Glutamatergic neuron (in vitro differentiated cells): Measurements from ENCODE around the gene NFKBIA. TPM values are rescaled to one million over a fixed set of nuclear protein-coding genes. Genes with fewer than 3 reads are reported as not detected.

Experiments
- DNase-seq: peaks from one replicate; pipeline ENCODE4 v3.0.0; 2022
- H3K27ac Mint-ChIP-seq: one replicate; pipeline ENCODE4 v1.8.0; 2020; ENCODE audit warnings: mild to moderate bottlenecking, mixed read lengths, inconsistent platforms; ENCODE audit not compliant: unreplicated experiment
- H3K27me3 Mint-ChIP-seq: one replicate; pipeline ENCODE4 v1.8.0; 2020; ENCODE audit warnings: mild to moderate bottlenecking, moderate library complexity, mixed read lengths, inconsistent platforms; ENCODE audit not compliant: unreplicated experiment
- H3K36me3 Mint-ChIP-seq: one replicate; pipeline ENCODE4 v1.8.0; 2020; ENCODE audit warnings: mild to moderate bottlenecking, mixed read lengths, inconsistent platforms; ENCODE audit not compliant: unreplicated experiment
- H3K4me1 Mint-ChIP-seq: one replicate; pipeline ENCODE4 v1.8.0; 2020; ENCODE audit warnings: mild to moderate bottlenecking, low read depth, mixed read lengths, inconsistent platforms; ENCODE audit not compliant: unreplicated experiment
- H3K4me3 Mint-ChIP-seq: one replicate; pipeline ENCODE4 v1.8.0; 2020; ENCODE audit warnings: mild to moderate bottlenecking, mixed read lengths, inconsistent platforms; ENCODE audit not compliant: unreplicated experiment
- H3K9me3 Mint-ChIP-seq: one replicate; pipeline ENCODE4 v1.8.0; 2020; ENCODE audit warnings: mild to moderate bottlenecking, moderate library complexity, mixed read lengths, inconsistent platforms; ENCODE audit not compliant: unreplicated experiment
- CTCF ChIP-seq: fragments of 200-600 bp; sonication (generic); IDR thresholded peaks from one replicate; pipeline ENCODE4 v1.5.0; 2021; ENCODE audit not compliant: partially characterized antibody, unreplicated experiment
- total RNA-seq: library from RNA; stranded (reverse); fragmentation: NEBNext Ultra II Directional; extraction: Animal tissue kit (Norgen Biotek cat#: 25700); gene quantifications from one replicate; pipeline ENCODE4 v1.2.1, GENCODE V29; 2021; ENCODE audit not compliant: unreplicated experiment

The NFKBIA gene
- total RNA-seq, 1 donor from 2014 or later: 20.1 TPM

- no peaks in the 10 kb centered on the region for H3K36me3 Mint-ChIP-seq
- peaks cover 1% of the 10 kb centered on the region for H3K9me3 Mint-ChIP-seq
- H3K27me3 Mint-ChIP-seq: peaks cover 4% of the 10 kb centered on the region
- no peak for TF ChIP-seq CTCF
- no peak overlapping the region for H3K4me3 Mint-ChIP-seq
- H3K27ac Mint-ChIP-seq: no peak overlapping the region
- DNase-seq: no peak
- H3K4me1 Mint-ChIP-seq: no peaks in the 10 kb centered on the region
Measured at GRCh38 chr14:35353409-35354172, 51.0 kb downstream of the NFKBIA start.

- no peak overlapping the region for H3K4me3 Mint-ChIP-seq
- peaks cover 4% of the 10 kb centered on the region for H3K27me3 Mint-ChIP-seq
- DNase-seq: no peak
- no peak for TF ChIP-seq CTCF
- no peak overlapping the region for H3K27ac Mint-ChIP-seq
- no peaks in the 10 kb centered on the region for H3K36me3 Mint-ChIP-seq
- H3K9me3 Mint-ChIP-seq: peaks cover 1% of the 10 kb centered on the region
- H3K4me1 Mint-ChIP-seq: no peaks in the 10 kb centered on the region
Measured at GRCh38 chr14:35352274-35353233, 52.0 kb downstream of the NFKBIA start.

DNA sequence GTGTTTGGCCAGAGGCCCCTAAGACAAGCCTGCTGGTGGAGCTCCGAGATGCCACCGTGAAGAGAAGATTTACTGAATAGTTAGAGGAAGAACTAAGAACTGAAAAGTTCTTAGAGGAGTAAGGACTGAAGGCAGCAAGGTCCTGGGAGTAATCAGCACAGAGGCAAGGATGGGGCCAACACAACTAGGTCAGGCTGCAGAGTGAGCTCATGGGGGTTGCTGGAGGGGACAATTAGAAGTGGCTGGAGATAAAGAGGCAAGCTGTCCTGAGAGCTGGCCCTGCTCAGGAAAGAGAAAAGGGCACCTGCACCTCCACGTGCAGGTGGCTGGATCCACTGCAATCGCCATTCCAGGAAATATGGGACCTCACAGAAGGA is 52.7 kb downstream of the NFKBIA start:
- no peaks in the 10 kb centered on the region for H3K36me3 Mint-ChIP-seq
- DNase-seq: no peak
- peaks cover 2% of the 10 kb centered on the region for H3K27me3 Mint-ChIP-seq
- no peak overlapping the region for H3K4me3 Mint-ChIP-seq
- H3K27ac Mint-ChIP-seq: no peak overlapping the region
- no peak for TF ChIP-seq CTCF
- peaks cover 1% of the 10 kb centered on the region for H3K9me3 Mint-ChIP-seq
- no peaks in the 10 kb centered on the region for H3K4me1 Mint-ChIP-seq

Other genes starting within 250 kb of the NFKBIA start
- gene PSMA6, start 112.4 kb downstream of the NFKBIA start, total RNA-seq: 148 TPM
- 21.7 TPM for gene INSM2, start 129.4 kb upstream of the NFKBIA start, total RNA-seq